ENCODE results near the gene YTHDF2. TPM values are rescaled to one million over a fixed set of nuclear protein-coding genes. Genes with fewer than 3 reads are reported as not detected.

YTHDF2 gene
- total and polyA plus RNA-seq, 2 donors (not counting 1 experiment from before 2014, with no cell fraction given) = 26.3 to 58.8 TPM

DNA sequence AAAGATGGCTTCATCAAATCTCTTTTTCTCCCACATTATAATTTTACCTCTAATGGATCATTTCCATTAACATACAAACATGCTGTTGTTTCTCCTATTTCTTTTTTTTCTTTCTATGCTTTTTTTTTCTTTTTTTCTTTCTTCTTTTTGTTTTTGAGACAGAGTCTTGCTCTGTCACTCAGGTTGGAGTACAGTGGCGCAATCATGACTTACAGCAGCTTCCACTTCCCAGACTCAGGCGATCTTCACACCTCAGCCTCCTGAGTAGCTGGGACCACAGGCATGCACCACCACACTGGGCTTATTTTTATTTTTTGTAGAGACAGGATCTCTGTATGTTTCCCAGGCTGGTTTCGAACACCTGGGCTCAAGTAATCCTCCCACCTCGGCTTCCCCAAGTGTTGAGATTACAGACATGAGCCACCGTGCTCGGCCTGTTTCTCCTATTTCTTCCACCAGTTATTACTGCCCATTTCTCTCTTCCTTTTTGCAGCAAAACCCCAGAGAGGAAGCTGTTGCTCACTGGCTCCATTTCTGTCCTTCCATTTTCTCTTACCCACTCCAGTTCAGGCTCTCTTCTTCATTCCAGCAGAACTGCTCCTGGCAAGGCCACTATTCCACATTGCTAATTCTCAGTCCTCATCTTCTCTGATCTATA, 43.1 kb downstream of the YTHDF2 start:
- H3K4me1 Mint-ChIP-seq = peaks cover 9% of the 10 kb centered on the region

DNA sequence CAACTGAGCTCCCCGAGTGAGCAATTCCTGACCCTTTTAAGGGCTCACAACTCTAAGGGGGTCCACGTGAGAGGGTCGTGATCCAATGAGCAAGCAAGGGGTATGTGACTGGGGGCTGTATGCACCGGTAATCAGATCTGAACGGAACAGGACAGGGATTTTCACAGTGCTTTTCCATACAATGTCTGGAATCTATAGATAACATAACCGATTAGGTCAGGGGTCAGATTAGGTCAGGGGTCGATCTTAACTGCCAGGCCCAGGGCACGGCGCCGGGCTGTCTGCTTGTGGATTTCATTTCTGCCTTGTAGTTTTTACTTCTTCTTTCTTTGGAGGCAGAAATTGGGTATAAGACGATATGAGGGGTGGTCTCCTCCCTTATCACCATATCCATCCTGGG, 44.6 kb downstream of the YTHDF2 start:
- peaks cover 4% of the 10 kb centered on the region in 2 donors for H3K4me1 ChIP-seq (ENCODE audit: control insufficient read depth in 2 of 2, insufficient read depth in 2 of 2, low read length in 2 of 2)
- Mint-ChIP-seq H3K4me3 (no peak overlapping the region), H3K9me3 (ENCODE audit: insufficient read depth) (no peaks in the 10 kb centered on the region), H3K4me1 (peaks cover 8% of the 10 kb centered on the region), H3K27ac (no peak overlapping the region), H3K27me3 (no peaks in the 10 kb centered on the region)
- no peak overlapping the region for H3K27ac ChIP-seq (ENCODE audit: low read length in 2 of 2)
- intact Hi-C loops (cut with micrococcal nuclease) = no loop called here
- DNase-seq (no peak), ATAC-seq (ENCODE audit: low read depth) (no peak)
- H3K27me3 ChIP-seq (replicated peaks in 1 of 4; ENCODE audit: control extremely low read depth in 1 of 4, control insufficient read depth in 3 of 4, insufficient read depth in 4 of 4, low read length in 3 of 4) = no peaks in the 10 kb centered on the region
- TF ChIP-seq, protein P1, sequence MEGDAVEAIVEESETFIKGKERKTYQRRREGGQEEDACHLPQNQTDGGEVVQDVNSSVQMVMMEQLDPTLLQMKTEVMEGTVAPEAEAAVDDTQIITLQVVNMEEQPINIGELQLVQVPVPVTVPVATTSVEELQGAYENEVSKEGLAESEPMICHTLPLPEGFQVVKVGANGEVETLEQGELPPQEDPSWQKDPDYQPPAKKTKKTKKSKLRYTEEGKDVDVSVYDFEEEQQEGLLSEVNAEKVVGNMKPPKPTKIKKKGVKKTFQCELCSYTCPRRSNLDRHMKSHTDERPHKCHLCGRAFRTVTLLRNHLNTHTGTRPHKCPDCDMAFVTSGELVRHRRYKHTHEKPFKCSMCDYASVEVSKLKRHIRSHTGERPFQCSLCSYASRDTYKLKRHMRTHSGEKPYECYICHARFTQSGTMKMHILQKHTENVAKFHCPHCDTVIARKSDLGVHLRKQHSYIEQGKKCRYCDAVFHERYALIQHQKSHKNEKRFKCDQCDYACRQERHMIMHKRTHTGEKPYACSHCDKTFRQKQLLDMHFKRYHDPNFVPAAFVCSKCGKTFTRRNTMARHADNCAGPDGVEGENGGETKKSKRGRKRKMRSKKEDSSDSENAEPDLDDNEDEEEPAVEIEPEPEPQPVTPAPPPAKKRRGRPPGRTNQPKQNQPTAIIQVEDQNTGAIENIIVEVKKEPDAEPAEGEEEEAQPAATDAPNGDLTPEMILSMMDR (IDR thresholded peaks at IDR 0.05) = no peak
- TF ChIP-seq EZH2 (IDR thresholded peaks at IDR 0.05; ENCODE audit: borderline replicate concordance, insufficient read depth, low read depth, low read length, poor library complexity, severe bottlenecking) = no peak
- H3K36me3 ChIP-seq (replicated peaks in 1 of 2; ENCODE audit: control extremely low read depth in 1 of 2, control insufficient read depth in 1 of 2, extremely low read depth in 1 of 2, insufficient read depth in 2 of 2, low read length in 1 of 2) = no peaks in the 10 kb centered on the region
- H3K9me3 ChIP-seq (ENCODE audit: control extremely low read depth in 1 of 3, control insufficient read depth in 2 of 3, insufficient read depth in 1 of 3, low read length in 2 of 3) = no peaks in the 10 kb centered on the region
- WGBS (ENCODE audit: insufficient coverage) = 100% methylated on average over 5 of the region's 11 CpGs
- ChIA-PET POLR2A (no interaction called here), CTCF (interaction anchor here (7.5 kb wide), 1 partner anchor 95 kb away, joined by 200 read pairs; no protein-coding TSS in a partner anchor)
- no peak overlapping the region for H3K9ac ChIP-seq (ENCODE audit: low read length)
- no peaks in the 10 kb centered on the region for H3K79me2 ChIP-seq (ENCODE audit: control insufficient read depth, insufficient read depth, low read length)
- H2AFZ ChIP-seq (ENCODE audit: insufficient read depth, low read depth, low read length, poor library complexity, severe bottlenecking) = no peak overlapping the region
- no peak overlapping the region for H3K4me3 ChIP-seq (ENCODE audit: control extremely low read depth in 1 of 5, extremely low read depth in 1 of 5, insufficient read depth in 1 of 5, low read depth in 2 of 5, low read length in 4 of 5)
- H4K20me1 ChIP-seq (ENCODE audit: control insufficient read depth, insufficient read depth, low read length, poor library complexity, severe bottlenecking) = no peaks in the 10 kb centered on the region
- H3K4me2 ChIP-seq (replicated peaks; ENCODE audit: low read depth, low read length, poor library complexity, severe bottlenecking) = no peak overlapping the region

More for the DNA sequence above, 43.1 kb downstream of the YTHDF2 start:
- Mint-ChIP-seq H3K4me3 (no peak overlapping the region), H3K27ac (no peak overlapping the region), H3K27me3 (no peaks in the 10 kb centered on the region), H3K9me3 (ENCODE audit: insufficient read depth) (no peaks in the 10 kb centered on the region)
- ChIA-PET POLR2A (interaction anchor here (0.7 kb wide), 1 partner anchor 205 kb away, joined by 3 read pairs; no protein-coding TSS in a partner anchor), CTCF (interaction anchor here (0.6 kb wide), 1 partner anchor 923 kb away, joined by 3 read pairs; no protein-coding TSS in a partner anchor)
- intact Hi-C loops (cut with micrococcal nuclease) = no loop called here
- no peak overlapping the region for H3K27ac ChIP-seq (ENCODE audit: low read length in 2 of 2)
- H3K79me2 ChIP-seq (ENCODE audit: control insufficient read depth, insufficient read depth, low read length) = no peaks in the 10 kb centered on the region
- H2AFZ ChIP-seq (ENCODE audit: insufficient read depth, low read depth, low read length, poor library complexity, severe bottlenecking) = no peak overlapping the region
- no peaks in the 10 kb centered on the region for H3K27me3 ChIP-seq (replicated peaks in 1 of 4; ENCODE audit: control extremely low read depth in 1 of 4, control insufficient read depth in 3 of 4, insufficient read depth in 4 of 4, low read length in 3 of 4)
- no peaks in the 10 kb centered on the region for H4K20me1 ChIP-seq (ENCODE audit: control insufficient read depth, insufficient read depth, low read length, poor library complexity, severe bottlenecking)
- H3K4me2 ChIP-seq (replicated peaks; ENCODE audit: low read depth, low read length, poor library complexity, severe bottlenecking) = no peak overlapping the region
- no peaks in the 10 kb centered on the region for H3K9me3 ChIP-seq (ENCODE audit: control extremely low read depth in 1 of 3, control insufficient read depth in 2 of 3, insufficient read depth in 1 of 3, low read length in 2 of 3)
- 76% methylated on average over 4 of the region's 6 CpGs for WGBS (ENCODE audit: insufficient coverage)
- H3K9ac ChIP-seq (ENCODE audit: low read length) = no peak overlapping the region
- H3K4me1 ChIP-seq (ENCODE audit: control insufficient read depth in 2 of 2, insufficient read depth in 2 of 2, low read length in 2 of 2) = peaks cover 4 to 9% of the 10 kb centered on the region in 2 donors
- TF ChIP-seq, protein P1 (IDR thresholded peaks at IDR 0.05) = no peak
- no peak for TF ChIP-seq EZH2 (IDR thresholded peaks at IDR 0.05; ENCODE audit: borderline replicate concordance, insufficient read depth, low read depth, low read length, poor library complexity, severe bottlenecking)
- DNase-seq (no peak), ATAC-seq (ENCODE audit: low read depth) (no peak)
- no peaks in the 10 kb centered on the region for H3K36me3 ChIP-seq (replicated peaks in 1 of 2; ENCODE audit: control extremely low read depth in 1 of 2, control insufficient read depth in 1 of 2, extremely low read depth in 1 of 2, insufficient read depth in 2 of 2, low read length in 1 of 2)
- no peak overlapping the region for H3K4me3 ChIP-seq (ENCODE audit: control extremely low read depth in 1 of 5, extremely low read depth in 1 of 5, insufficient read depth in 1 of 5, low read depth in 2 of 5, low read length in 4 of 5)

Data from B cell (primary cell).